Stomach (tissue), 4 donors: ENCODE results near the gene GDPD3.

Experiments used
- CTCF ChIP-seq, 7 experiments: fragments of 450-650 bp in 4 of 7; fragments of 200-600 bp in 3 of 7; sonication (generic) in 3 of 7; IDR thresholded peaks; one replicate each; pipeline ENCODE4 v1.5.1; 2016 to 2019; ENCODE audit warnings: antibody characterized with exemption in 7 of 7, control low read depth in 2 of 7, mild to moderate bottlenecking in 1 of 7
- POLR2AphosphoS5 ChIP-seq, 3 donors: sonication (generic); formaldehyde crosslinking; IDR thresholded peaks; one replicate each; pipeline ENCODE4 v1.6.1; 2016; ENCODE audit warnings: antibody characterized with exemption in 3 of 3

GRCh38 chr16:30084096-30084815 lies 29.1 kb downstream of the GDPD3 start:
- TF ChIP-seq CTCF (IDR thresholded peaks at IDR 0.05) (no peak), POLR2AphosphoS5 (IDR thresholded peaks at IDR 0.05) (no peak)
